Measurements from ENCODE around the gene PODXL.

PODXL gene

GRCh38 chr7:131456338-131456737 lies 100.1 kb downstream of the PODXL start:
- Histone ChIP-seq H3K9me3 (ENCODE audit: control insufficient read depth in 2 of 2, low read length in 2 of 2) (no peaks in the 10 kb centered on the region), H3K27me3 (ENCODE audit: control insufficient read depth in 2 of 2, insufficient read depth in 2 of 2, low read length in 2 of 2) (no peaks in the 10 kb centered on the region), H3K9ac (ENCODE audit: low read depth in 1 of 2, low read length in 2 of 2) (no peak overlapping the region), H3K4me1 (ENCODE audit: control insufficient read depth in 2 of 2, insufficient read depth in 2 of 2, low read length in 2 of 2) (no peaks in the 10 kb centered on the region), H3K27ac (ENCODE audit: low read depth in 2 of 2, low read length in 2 of 2) (no peak overlapping the region), H3K36me3 (ENCODE audit: control insufficient read depth in 2 of 2, insufficient read depth in 2 of 2, low read length in 2 of 2) (peaks cover 0 to 2% of the 10 kb centered on the region in 2 donors), H3K4me3 (ENCODE audit: low read length in 2 of 2) (no peak overlapping the region)

GRCh38 chr7:131455546-131455945 lies 100.9 kb downstream of the PODXL start:
- H3K27me3 ChIP-seq (ENCODE audit: control insufficient read depth in 2 of 2, insufficient read depth in 2 of 2, low read length in 2 of 2) = no peaks in the 10 kb centered on the region
- no peak overlapping the region for H3K27ac ChIP-seq (ENCODE audit: low read depth in 2 of 2, low read length in 2 of 2)
- no peaks in the 10 kb centered on the region for H3K36me3 ChIP-seq (ENCODE audit: control insufficient read depth in 2 of 2, insufficient read depth in 2 of 2, low read length in 2 of 2)

GRCh38 chr7:131455001-131455400 lies 101.4 kb downstream of the PODXL start:
- H3K36me3 ChIP-seq (ENCODE audit: control insufficient read depth in 2 of 2, insufficient read depth in 2 of 2, low read length in 2 of 2) = peaks cover 1 to 3% of the 10 kb centered on the region in 2 donors
- no peak overlapping the region for H3K27ac ChIP-seq (ENCODE audit: low read depth in 2 of 2, low read length in 2 of 2)

More at GRCh38 chr7:131455546-131455945, 100.9 kb downstream of the PODXL start:
- Histone ChIP-seq H3K4me1 (ENCODE audit: control insufficient read depth in 2 of 2, insufficient read depth in 2 of 2, low read length in 2 of 2) (no peaks in the 10 kb centered on the region), H3K9ac (ENCODE audit: low read depth in 1 of 2, low read length in 2 of 2) (no peak overlapping the region), H3K4me3 (ENCODE audit: low read length in 2 of 2) (no peak overlapping the region), H3K9me3 (ENCODE audit: control insufficient read depth in 2 of 2, low read length in 2 of 2) (no peaks in the 10 kb centered on the region)

GRCh38 chr7:131454498-131454897 lies 101.9 kb downstream of the PODXL start:
- Histone ChIP-seq H3K4me1 (ENCODE audit: control insufficient read depth in 2 of 2, insufficient read depth in 2 of 2, low read length in 2 of 2) (no peaks in the 10 kb centered on the region), H3K9me3 (ENCODE audit: control insufficient read depth in 2 of 2, low read length in 2 of 2) (no peaks in the 10 kb centered on the region), H3K27me3 (ENCODE audit: control insufficient read depth in 2 of 2, insufficient read depth in 2 of 2, low read length in 2 of 2) (no peaks in the 10 kb centered on the region), H3K4me3 (ENCODE audit: low read length in 2 of 2) (no peak overlapping the region), H3K9ac (ENCODE audit: low read depth in 1 of 2, low read length in 2 of 2) (no peak overlapping the region), H3K36me3 (ENCODE audit: control insufficient read depth in 2 of 2, insufficient read depth in 2 of 2, low read length in 2 of 2) (peaks cover 5 to 6% of the 10 kb centered on the region in 2 donors), H3K27ac (ENCODE audit: low read depth in 2 of 2, low read length in 2 of 2) (no peak overlapping the region)

More at GRCh38 chr7:131455001-131455400, 101.4 kb downstream of the PODXL start:
- Histone ChIP-seq H3K4me3 (ENCODE audit: low read length in 2 of 2) (no peak overlapping the region), H3K4me1 (ENCODE audit: control insufficient read depth in 2 of 2, insufficient read depth in 2 of 2, low read length in 2 of 2) (no peaks in the 10 kb centered on the region), H3K9ac (ENCODE audit: low read depth in 1 of 2, low read length in 2 of 2) (no peak overlapping the region), H3K27me3 (ENCODE audit: control insufficient read depth in 2 of 2, insufficient read depth in 2 of 2, low read length in 2 of 2) (no peaks in the 10 kb centered on the region), H3K9me3 (ENCODE audit: control insufficient read depth in 2 of 2, low read length in 2 of 2) (no peaks in the 10 kb centered on the region)

All from mucosa of rectum (tissue), 2 donors.